DOHH2 (cell line): ENCODE data around the gene VKORC1.
"Not testable (repeated sequence)": the region's sequence is repeated elsewhere in the genome, so short reads cannot be mapped to it uniquely, and the experiment has no call there.

Experiments
- H3F3A ChIP-seq: fragments of 200-600 bp; sonication (generic), shearing (Covaris generic); 2 replicates; pipeline ENCODE4 v1.6.0; 2016; ENCODE audit warnings: antibody characterized with exemption, mild to moderate bottlenecking; ENCODE audit not compliant: control insufficient read depth, insufficient read depth
- H3K27ac ChIP-seq: fragments of 200-600 bp; sonication (generic); 2 replicates; pipeline ENCODE4 v1.5.1; 2014; ENCODE audit warnings: low read depth, mild to moderate bottlenecking, low read length, moderate library complexity
- H3K27me3 ChIP-seq: fragments of 200-600 bp; sonication (generic); 2 replicates; pipeline ENCODE4 v1.6.1; 2014; ENCODE audit warnings: mild to moderate bottlenecking, low read length, mixed read lengths; ENCODE audit not compliant: control insufficient read depth
- H3K36me3 ChIP-seq: fragments of 200-600 bp; sonication (generic); 2 replicates; pipeline ENCODE4 v1.6.1; 2014; ENCODE audit warnings: mild to moderate bottlenecking, low read length, moderate library complexity, mixed read lengths; ENCODE audit not compliant: control insufficient read depth
- H3K4me1 ChIP-seq: fragments of 200-600 bp; sonication (generic); 2 replicates; pipeline ENCODE4 v1.6.1; 2014; ENCODE audit warnings: mild to moderate bottlenecking, low read length, mixed read lengths; ENCODE audit not compliant: control insufficient read depth
- H3K4me2 ChIP-seq: fragments of 200-600 bp; sonication (generic); 2 replicates; pipeline ENCODE4 v1.6.0; 2014; ENCODE audit warnings: mild to moderate bottlenecking, low read length, moderate library complexity
- H3K4me3 ChIP-seq: fragments of 200-600 bp; sonication (generic); 2 replicates; pipeline ENCODE4 v1.5.1; 2014; ENCODE audit warnings: mild to moderate bottlenecking, low read length, mixed read lengths
- H3K79me2 ChIP-seq: fragments of 200-600 bp; sonication (generic); 2 replicates; pipeline ENCODE4 v1.6.1; 2014; ENCODE audit warnings: mild to moderate bottlenecking, low read length, mixed read lengths; ENCODE audit not compliant: control insufficient read depth
- H3K9me2 ChIP-seq: fragments of 200-600 bp; sonication (generic); replicated peaks from 2 replicates; pipeline ENCODE4 v1.6.1; 2014; ENCODE audit warnings: mild to moderate bottlenecking, low read length, mixed read lengths; ENCODE audit not compliant: control insufficient read depth
- H3K9me3 ChIP-seq: fragments of 200-600 bp; sonication (generic); 2 replicates; pipeline ENCODE4 v1.6.1; 2014; ENCODE audit warnings: antibody characterized with exemption, low read length, mixed read lengths; ENCODE audit not compliant: control insufficient read depth, insufficient read depth
- H4K20me1 ChIP-seq: fragments of 200-600 bp; sonication (generic); 2 replicates; pipeline ENCODE4 v1.6.0; 2014; ENCODE audit warnings: low read depth, mild to moderate bottlenecking, antibody characterized with exemption, low read length, moderate library complexity; ENCODE audit not compliant: control insufficient read depth, insufficient read depth
- CTCF ChIP-seq: fragments of 200-600 bp; sonication (generic); IDR thresholded peaks from one replicate; pipeline ENCODE4 v1.5.1; 2014; ENCODE audit warnings: antibody characterized with exemption, mild to moderate bottlenecking, low read depth, low read length; ENCODE audit not compliant: poor library complexity, severe bottlenecking
- EZH2phosphoT487 ChIP-seq: fragments of 200-600 bp; sonication (generic); IDR thresholded peaks from 2 replicates; pipeline ENCODE4 v1.6.1; 2017; ENCODE audit warnings: borderline replicate concordance, mild to moderate bottlenecking, antibody characterized with exemption, low read length, moderate library complexity, mixed read lengths

Gene VKORC1

GRCh38 chr16:31107465-31107867, 12.9 kb upstream of the VKORC1 start:
- Histone ChIP-seq H3K79me2 (peaks cover 20% of the 10 kb centered on the region), H4K20me1 (no peaks in the 10 kb centered on the region), H3K4me1 (peaks cover 23% of the 10 kb centered on the region), H3K4me2 (peak overlapping the region; percentile 99), H3K9me3 (no peaks in the 10 kb centered on the region), H3K9me2 (no peaks in the 10 kb centered on the region), H3K4me3 (peak overlapping the region; percentile 92), H3K27me3 (no peaks in the 10 kb centered on the region), H3K36me3 (peaks cover 33% of the 10 kb centered on the region), H3F3A (no peaks in the 10 kb centered on the region), H3K27ac (0 out of 2 replicates have a peak overlapping the region, but pooled peaks have one; percentile 36)
- no peak for TF ChIP-seq CTCF
- TF ChIP-seq EZH2phosphoT487 = no peak

GRCh38 chr16:31106509-31107464, 12.2 kb upstream of the VKORC1 start:
- H3K79me2 ChIP-seq = peaks cover 20% of the 10 kb centered on the region
- H3K9me2 ChIP-seq = no peaks in the 10 kb centered on the region
- no peaks in the 10 kb centered on the region for H3K9me3 ChIP-seq
- H3K4me1 ChIP-seq = peaks cover 23% of the 10 kb centered on the region
- H3K27ac ChIP-seq = no peak overlapping the region
- no peaks in the 10 kb centered on the region for H4K20me1 ChIP-seq
- TF ChIP-seq EZH2phosphoT487 (no peak), CTCF (no peak)
- H3K4me2 ChIP-seq = peak overlapping the region; percentile 99
- H3K36me3 ChIP-seq = peaks cover 26% of the 10 kb centered on the region
- no peaks in the 10 kb centered on the region for H3F3A ChIP-seq
- H3K4me3 ChIP-seq = peak overlapping the region; percentile 92
- H3K27me3 ChIP-seq = no peaks in the 10 kb centered on the region

- Histone ChIP-seq H3K9me2 (no peaks in the 10 kb centered on the region), H3K4me2 (peak overlapping the region; percentile 50), H3F3A (no peaks in the 10 kb centered on the region), H3K9me3 (no peaks in the 10 kb centered on the region), H3K27ac (no peak overlapping the region), H3K4me1 (peaks cover 23% of the 10 kb centered on the region), H3K36me3 (peaks cover 16% of the 10 kb centered on the region), H3K4me3 (peak overlapping the region; percentile 47), H4K20me1 (no peaks in the 10 kb centered on the region), H3K27me3 (no peaks in the 10 kb centered on the region), H3K79me2 (peaks cover 20% of the 10 kb centered on the region)
- TF ChIP-seq CTCF (peak; percentile 66), EZH2phosphoT487 (no peak)
Measured at GRCh38 chr16:31105677-31106213, 11.1 kb upstream of the VKORC1 start.

GRCh38 chr16:31100876-31101641, 6.5 kb upstream of the VKORC1 start:
- not testable (repeated sequence) for H3K4me3 ChIP-seq, H3K36me3 ChIP-seq, H3F3A ChIP-seq, H3K79me2 ChIP-seq, H3K27me3 ChIP-seq, H3K27ac ChIP-seq, H3K4me2 ChIP-seq, H3K9me3 ChIP-seq, H4K20me1 ChIP-seq, H3K9me2 ChIP-seq, H3K4me1 ChIP-seq
